CD1c-positive myeloid dendritic cell (primary cell): ENCODE results near the gene LINC00305.

Source experiments
- DNase-seq: peaks from one replicate; pipeline ENCODE4 v3.0.0-alpha.2; 2016; ENCODE audit errors: extremely low spot score

The LINC00305 gene

DNA sequence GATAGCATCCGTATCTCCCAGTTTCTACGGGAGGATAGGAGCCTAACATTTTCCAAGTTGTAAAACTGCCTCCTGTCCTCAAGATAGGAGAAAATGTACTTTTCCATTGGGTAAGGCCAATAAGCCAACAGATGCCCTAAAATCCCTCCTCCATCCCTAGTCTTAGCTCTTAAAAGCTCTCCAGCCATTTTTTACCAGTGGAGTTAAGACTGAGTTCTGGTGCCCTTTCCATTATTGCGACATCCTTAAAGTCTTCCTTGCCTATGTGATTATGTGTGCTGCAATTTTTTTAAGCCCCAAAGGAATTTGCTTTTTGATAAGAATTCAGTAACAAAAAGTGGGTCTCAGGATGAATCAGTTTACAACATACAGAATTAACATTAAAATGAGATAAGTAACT is 33.0 kb downstream of the LINC00305 start:
- no peak for DNase-seq

DNA sequence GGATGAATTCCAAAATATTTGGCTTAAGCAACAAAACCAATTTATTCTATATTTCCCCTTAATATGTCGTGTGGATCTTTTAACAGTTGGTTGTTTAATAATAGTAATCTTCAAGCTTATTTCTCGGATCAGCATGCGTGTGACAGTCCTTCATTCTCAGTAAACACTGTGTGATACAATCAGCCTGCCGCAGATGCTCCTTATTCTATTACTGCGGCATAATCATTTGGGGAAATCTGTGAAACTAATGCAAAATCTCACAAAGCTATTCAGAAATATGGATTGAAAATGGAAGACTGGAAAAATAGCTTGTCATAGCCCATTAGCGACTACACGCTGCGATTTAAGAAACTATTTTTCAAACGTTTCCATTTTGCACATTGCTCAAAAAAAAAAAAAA is 36.9 kb downstream of the LINC00305 start:
- DNase-seq: no peak

DNA sequence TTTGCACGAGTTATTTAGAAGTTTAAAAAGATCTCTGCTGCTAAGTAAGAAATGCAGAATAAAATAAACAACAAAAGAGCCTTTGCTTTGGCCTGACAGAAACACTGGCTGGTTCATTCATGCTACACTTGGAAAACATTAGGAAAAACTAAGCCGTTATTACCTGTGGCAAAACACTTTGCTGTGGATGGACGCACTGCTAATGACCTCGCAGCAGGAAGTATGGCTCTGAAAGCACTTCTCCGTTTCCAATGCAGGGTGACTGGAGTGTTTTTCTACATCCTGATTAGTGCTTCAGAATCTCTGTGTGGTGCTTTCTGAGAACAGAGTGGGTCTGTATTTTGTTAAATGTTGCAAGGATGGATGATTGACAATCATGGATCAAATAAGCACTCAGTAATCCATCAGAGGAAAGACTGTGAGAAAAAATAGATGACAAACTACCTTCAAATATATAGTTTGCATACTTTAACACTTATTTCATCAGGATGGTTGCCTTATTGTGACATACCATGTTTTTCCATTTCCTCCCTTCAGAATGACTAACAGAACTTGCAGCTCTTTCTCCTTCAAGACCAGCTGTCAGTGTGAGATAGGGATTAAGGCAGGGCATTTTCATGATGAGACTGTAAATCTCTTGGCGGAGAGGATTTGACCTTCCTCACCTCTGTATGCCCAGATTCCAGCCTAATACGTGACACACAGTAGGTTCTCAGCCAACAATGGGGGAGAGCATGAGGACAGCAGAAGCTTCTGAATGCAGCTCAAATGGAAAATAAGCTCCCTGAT is 38.0 kb downstream of the LINC00305 start:
- DNase-seq: no peak

DNA sequence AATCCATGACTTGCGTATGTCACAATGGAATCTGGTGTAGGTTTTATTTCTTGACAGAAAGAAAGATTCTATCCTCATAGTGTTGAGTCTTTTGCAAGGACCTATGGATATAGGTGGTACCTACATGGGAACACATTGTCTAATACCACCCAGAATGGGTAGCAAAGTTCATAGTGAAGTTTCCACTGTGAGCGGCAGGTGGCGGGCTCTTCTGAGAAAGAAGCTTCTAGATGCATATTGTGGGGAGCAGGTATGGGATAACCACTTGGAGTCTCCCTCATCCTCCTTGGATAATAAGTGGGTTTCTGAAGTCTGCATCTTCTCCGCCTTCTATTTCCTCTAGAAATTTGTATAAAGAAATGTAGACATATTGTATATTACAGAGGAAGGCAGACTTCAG is 44.9 kb downstream of the LINC00305 start:
- DNase-seq: no peak

DNA sequence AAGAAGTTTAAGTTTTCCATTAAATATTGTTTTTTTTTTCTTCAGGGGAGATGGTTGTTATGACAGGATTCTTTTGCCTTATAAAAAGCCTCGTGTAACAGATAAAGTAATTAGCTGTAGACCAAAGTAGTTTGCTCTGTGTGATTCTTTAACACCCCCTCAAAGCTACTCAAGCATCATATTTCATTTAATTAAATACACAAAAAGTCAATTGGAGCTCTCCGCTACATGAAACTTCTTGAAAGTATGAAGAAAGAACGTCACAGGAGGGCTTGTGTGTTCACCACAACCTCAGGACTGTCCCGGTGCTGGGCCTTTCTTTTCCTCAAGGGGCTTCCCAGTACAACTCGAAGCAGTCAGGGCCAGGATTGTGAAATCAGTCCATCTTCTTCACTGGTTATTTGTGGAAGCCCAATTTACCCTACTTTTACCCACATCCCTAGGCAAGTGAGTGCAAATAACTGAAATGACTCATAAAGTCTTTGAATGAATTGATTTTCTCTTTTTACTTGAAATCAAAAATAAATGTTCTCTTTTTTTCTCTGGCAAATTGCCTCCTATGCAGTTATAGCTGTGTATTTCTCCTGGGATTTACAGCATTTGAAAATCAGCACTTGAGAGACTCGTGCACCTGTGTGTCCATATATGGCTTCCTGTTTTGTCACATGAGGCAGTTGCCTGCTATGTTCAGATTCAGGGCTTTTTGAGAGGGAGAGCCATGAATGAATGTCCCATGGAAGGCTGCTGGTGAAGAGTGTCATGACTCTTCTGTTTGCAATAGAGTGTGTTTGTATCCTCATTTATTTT is 48.6 kb downstream of the LINC00305 start:
- DNase-seq: no peak

DNA sequence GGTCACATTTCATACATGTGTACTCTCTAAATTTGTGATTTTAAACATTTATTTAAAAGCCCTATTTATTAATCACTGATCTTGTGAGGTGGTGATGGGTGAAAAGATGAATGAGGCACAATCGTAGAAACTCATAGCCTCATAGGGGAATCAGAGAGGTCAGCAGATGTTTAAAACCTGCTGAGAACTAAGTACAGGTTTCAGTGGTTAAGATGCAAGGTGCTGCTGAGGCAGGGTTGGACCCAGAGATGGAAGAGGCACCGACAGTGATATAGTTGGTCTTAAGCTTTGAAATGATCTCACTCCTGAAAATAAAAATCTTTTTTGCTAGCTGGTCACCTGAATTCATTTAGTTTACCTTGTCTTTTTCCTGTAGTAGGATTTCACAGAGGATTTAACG is 49.6 kb downstream of the LINC00305 start:
- DNase-seq: no peak

DNA sequence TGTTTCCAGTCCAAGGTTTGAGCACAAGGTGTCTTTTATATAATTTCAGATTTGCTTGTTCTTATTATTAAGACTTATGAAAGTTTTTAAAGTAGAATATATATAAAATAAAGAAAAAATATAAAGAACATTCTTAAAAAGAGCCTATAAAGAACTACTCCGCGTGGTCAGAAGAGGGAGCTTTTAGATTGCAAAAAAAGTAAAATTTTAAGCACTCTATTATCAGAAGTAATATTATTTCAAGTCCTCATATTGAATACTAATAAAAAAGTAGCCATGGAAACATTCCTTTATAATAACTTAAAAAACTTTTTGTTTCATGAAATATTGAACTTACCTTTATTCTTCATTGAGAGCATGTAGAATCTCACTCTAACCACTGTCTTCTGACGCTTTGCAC is 51.4 kb downstream of the LINC00305 start:
- no peak for DNase-seq

DNA sequence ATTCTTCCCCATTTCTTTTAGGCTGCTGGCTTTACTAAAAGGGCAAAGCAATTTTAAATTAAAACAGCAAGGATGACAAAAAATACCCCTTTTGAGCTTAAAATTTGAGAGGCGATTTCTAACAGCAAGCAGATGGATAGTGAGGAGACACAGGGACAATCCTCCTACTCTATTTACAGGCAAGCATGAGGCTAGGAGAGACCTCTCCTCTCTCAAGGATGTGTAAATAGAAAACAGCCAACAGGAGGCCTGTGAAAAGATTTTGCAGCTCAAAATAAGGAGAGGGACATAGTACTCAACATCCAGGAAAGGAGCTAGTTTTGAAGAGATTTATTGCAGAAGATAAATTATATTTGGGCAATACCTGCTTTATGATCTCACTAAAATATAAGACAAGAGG is 53.8 kb downstream of the LINC00305 start:
- no peak for DNase-seq

DNA sequence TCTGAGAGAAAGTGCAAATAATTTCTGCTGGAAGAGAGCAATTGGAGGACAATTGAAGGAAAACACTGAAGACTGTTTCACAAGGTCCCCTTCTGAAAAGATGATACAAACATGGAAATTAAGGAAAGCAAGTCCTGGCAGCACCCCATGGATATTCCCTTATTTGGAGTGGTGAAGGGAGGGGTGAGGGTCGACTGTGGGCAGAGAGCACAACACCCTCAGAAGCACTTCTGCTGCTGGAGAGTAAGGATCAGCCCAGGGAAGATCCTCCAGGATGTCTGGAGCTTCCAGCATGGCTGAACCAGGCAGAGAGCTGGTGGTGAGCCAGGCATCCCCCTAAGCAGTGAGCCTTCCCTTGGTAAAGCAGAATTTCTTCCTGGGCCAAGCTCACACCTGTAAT is 54.7 kb downstream of the LINC00305 start:
- DNase-seq: no peak

DNA sequence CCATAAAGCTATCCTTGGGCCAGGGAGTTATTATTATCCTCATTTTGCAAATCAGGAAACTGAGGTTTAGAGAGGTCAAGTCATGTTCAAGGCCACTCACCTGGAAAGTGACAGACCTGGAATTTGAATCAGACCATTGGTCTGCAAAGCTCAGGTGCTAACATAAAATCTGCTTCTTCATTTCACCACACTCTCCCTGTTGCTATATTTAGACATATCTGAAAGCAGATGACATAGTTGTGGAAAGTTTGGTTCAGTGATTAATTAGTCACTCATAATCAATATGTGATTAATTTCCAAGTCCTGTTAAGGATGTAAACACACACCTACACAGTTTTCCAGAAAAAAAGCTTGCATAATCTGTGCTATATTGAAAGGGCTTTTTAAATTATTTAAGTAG is 57.4 kb downstream of the LINC00305 start:
- no peak for DNase-seq

DNA sequence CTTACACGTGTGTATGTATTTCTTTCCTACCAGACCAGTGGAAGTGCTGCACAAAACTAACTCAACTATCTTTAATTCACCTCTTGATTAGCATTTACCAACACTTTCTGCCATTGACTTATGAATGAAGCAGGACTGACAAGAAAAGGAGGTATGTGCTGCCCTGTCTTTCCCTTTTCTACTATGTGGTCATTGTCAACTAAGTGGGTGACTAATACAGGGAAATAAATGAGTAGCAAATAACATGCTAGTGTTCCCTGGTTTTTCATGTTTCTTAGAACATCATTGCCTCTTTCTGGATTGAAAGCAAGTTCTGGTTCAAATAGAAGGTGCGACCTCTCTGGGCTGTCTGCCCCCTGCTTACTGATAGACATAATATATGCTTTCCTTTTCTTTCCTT is 58.0 kb downstream of the LINC00305 start:
- no peak for DNase-seq

DNA sequence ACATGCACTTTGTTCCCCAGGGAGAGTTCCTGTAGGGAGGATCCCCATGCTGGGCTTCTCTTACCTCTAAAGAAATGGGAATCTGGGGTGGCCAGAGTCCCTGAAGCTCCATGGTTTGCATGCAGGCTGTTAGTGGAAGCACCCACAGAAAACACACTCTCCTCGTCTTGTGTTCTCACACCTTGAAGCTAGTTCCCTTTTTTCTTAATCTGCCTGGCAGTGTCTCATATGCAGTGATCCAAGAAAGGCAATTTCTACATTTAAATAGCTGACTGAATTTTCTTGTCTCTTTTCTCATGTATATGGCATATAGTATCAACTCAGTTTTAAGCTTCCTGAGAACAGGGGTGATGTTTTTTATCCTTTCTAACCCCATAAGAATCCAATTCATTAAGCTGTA is 65.0 kb downstream of the LINC00305 start:
- no peak for DNase-seq

DNA sequence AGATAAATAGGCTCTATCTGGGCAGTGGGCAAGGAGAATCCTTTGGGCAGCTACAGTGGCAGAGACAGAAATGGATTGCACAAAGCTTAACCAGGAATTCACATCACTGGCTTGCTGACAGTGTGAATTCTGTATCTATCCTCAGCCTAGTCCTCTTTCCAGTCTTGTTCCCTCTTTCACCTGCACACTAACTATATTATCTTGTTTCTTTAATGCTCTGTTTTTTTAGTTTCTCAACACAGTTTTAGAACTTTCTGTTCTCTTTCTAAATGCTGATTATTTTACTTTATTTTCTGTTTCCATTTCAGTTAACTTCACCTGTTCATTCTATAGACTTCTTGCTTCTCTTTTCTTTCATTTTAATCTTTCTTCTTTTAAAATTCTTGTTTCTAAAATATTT is 66.4 kb downstream of the LINC00305 start:
- DNase-seq: no peak

DNA sequence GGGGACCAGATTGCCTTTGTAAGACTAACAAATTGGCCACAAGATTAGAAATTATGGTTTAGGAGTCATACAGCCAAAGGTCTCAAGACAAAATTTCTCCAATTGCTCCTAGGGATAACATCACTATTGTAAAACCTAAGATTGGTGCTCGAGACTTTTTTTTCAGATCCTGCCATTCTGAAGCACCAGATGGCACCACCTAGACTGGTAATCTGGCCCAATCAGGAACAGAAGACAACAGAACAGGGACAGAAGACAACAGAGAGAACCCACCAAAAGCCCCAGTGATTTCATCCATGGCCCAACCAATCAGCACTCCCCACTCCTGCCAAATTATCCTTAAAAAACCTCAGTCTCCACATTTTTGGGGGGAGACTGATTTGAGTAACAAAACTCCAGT is 66.8 kb downstream of the LINC00305 start:
- DNase-seq: no peak

DNA sequence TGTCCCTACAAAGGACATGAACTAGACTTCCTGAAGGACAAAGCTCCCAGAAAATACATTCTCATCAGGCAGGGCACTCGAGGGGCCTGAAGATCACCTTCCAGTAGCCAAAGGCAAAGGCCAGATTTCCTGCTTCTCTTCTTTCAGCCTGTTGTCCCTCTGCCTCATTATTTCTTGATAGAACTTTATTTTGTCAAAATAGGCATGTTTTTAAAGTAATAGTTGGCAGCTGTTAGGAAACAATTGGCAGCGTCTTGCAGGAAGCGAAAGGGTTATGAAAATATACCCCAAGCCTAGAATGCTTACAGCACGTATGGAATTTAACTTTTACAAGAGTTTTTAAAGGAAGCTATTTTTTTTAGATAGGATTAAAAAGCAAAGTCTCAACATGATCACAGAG is 74.9 kb downstream of the LINC00305 start:
- DNase-seq: no peak

DNA sequence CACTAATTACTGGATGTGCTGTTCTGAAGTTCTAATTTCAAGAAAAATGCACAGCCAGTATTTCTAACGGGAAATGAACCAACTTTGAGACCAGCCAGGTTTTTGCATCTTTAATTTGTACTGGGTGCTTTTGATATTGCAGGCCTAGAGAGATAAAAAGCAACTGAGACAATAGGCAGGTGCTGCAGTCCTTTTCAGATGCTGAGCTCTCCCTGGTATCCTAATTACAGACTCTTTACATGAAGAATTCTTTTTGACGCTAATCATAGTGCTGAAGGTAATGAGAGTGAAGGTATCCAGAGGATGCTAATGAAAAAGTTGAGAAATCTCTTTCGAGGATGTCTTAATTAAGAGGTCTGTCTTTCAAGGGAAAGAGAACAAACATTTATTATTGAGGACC is 93.9 kb downstream of the LINC00305 start:
- no peak for DNase-seq

DNA sequence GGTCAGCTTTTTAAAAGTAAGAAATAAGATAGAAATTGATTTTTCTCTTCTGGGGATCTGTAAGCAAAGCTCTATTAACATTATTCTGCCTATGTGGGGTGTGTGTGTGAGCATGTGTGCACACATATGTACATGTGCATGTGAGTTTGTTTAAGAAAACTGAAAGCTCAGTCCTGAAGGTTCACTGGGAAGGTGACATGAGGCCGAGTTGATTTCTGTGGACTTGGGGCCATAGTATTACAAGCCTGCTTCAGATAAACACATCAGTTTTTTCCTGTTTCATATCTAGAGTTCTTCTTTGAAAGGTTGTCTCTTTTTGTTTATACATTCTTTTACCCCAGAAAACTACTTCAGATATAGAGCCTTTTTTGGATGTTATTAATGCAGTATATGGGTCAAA is 95.6 kb downstream of the LINC00305 start:
- no peak for DNase-seq

DNA sequence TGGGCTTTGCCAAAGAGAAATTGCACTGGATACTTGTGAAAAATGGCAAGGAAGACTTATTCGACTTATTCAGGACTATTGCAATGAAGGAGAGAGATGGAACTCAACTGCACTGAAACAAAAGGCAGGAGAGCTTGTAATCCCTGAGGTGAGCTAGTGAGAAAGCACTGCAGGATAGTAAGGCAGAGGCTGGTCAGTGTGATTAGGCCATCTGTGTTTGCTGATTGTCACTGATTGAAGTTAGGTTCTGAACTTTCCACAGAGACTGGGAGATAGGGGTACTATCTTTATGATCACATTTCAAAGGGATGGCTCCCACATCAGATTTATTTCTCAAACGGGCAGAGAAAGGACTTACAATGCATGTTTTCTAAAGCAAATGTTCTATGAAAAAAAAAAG is 96.1 kb downstream of the LINC00305 start:
- DNase-seq: no peak

DNA sequence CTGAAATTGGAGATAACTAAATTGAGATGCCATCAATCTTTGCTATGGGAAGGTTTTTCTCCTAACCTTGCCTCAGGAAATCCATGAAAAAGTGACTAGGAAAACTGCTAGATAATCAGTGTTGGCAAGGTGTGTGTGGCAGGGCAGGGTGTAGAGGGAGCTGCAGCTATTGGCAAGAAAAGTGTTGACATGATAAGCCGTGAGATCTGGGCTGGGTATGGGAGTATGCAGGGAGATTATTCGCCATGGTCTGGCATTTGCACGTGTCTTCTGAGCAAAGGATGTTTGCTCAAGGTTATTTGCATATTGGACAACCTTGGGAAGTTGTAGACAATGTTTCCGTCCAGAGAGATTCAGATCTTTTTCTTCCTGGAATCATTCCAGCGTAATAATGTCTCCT is 104.3 kb downstream of the LINC00305 start:
- DNase-seq: no peak

DNA sequence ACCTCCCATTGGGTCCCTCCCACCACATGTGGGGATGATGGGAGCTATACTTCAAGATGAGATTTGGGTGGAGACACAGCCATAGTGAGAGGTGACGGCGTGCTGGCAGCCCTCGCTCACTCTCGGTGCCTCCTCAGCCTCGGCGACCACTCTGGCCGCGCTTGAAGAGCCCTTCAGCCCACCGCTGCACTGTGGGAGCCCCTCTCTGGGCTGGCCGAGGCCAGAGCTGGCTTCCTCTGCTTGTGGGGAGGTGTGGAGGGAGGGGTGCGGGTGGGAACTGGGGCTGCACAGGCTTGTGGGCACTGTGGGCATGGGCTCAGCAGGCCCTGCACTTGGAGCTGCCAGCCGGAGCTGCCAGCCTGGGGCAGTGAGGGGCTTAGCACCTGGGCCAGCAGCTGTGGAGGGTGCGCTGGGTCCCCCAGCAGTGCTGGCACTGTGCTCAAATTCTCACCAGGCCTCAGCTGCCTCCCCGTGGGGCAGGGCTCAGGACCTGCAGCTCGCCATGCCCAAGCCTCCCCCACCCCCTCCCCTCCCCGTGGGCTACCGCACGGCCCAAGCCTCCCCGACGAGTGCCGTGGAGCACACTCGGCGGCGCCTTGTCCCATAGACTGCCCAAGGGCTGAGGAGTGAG is 106.0 kb downstream of the LINC00305 start:
- no peak for DNase-seq

DNA sequence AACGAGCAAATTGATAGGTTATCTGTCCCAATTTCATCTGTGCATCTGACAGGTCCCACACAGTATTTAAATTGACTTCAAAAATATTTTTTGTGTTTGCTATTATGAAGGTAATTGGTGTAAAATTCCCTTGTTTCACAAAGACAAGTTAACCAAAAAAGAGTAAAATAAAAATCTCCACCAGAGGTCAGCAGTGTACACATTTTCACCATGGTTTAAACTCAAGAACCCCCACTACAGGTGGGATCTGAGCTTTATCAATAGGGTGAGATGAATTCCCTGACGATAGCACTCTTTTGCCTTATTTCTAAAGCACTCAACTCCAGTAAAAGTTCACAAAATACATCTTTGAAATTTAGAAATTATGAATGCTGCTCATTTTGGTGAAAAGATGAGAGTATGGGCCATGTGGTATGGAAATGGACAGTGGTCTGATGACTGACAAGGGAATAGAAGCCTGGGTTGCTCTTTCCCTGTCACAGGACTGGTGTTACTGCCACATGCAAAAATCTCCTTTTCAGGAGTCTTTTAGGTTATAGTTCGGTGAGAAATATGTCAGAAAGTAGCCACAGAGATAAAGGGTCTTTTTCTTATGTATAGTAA is 111.0 kb downstream of the LINC00305 start:
- DNase-seq: peak; percentile 28

DNA sequence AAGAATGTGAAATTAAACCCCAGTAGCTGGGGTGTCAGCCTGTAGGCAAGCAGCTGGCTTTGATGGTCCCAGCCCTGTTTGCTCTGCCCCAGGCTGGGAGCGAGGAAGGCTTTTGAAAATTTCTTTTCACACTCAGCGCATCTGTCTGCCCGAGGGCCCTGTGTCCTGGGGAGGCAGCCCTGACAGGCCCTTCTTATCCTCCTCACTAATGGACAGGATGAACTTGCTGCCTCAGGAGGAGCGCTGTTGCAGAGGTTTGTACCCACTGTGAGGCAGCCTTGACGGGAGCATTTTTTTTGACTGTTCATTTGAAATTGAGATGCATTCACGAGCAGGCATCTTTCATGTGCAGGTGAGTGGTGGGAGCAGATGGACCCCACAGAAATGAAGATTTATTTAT is 116.6 kb downstream of the LINC00305 start:
- no peak for DNase-seq

DNA sequence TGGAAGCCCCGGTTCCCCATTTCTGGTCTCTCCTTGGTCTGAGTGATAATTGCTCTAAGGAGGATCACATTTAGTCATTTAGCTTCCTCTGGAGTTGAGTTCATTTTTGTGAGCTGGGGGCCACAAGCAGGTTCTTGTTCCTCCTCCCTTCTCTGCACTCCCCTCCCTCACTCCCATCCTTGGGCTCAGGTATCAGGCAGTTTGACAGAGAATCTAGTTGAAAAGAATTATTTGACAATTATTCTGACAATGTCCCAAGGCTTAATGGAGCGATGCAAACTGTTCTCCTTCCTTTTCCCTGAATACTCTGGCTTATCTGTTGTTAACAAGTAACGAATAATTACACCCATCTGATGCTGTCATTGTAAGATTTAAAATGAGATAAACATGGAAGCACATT is 117.5 kb downstream of the LINC00305 start:
- no peak for DNase-seq
